Hepatocyte (in vitro differentiated cells): ENCODE results near the gene UBXN6. TPM values are rescaled to one million over a fixed set of nuclear protein-coding genes. Genes with fewer than 3 reads are reported as not detected.

Source experiments
- DNase-seq: peaks from one replicate; pipeline ENCODE4 v3.0.0-alpha.2; 2016; ENCODE audit warnings: low spot score
- H2AFZ ChIP-seq: fragments of 200-600 bp; sonication (generic); 2 replicates; pipeline ENCODE4 v1.6.0; 2016; ENCODE audit warnings: antibody characterized with exemption, mild to moderate bottlenecking
- H3K27ac ChIP-seq: fragments of 200-600 bp; sonication (generic); 2 replicates; pipeline ENCODE4 v1.5.1; 2016; ENCODE audit warnings: mild to moderate bottlenecking
- H3K27me3 ChIP-seq: fragments of 200-600 bp; sonication (generic); 2 replicates; pipeline ENCODE4 v1.6.1; 2016
- H3K36me3 ChIP-seq: fragments of 200-600 bp; sonication (generic); replicated peaks from 2 replicates; pipeline ENCODE4 v1.5.1; 2016; ENCODE audit warnings: low read depth; ENCODE audit not compliant: insufficient read depth
- H3K4me1 ChIP-seq: fragments of 200-600 bp; sonication (generic); 2 replicates; pipeline ENCODE4 v1.5.1; 2016; ENCODE audit warnings: mild to moderate bottlenecking, moderate library complexity; ENCODE audit not compliant: insufficient read depth
- H3K4me2 ChIP-seq: fragments of 200-600 bp; sonication (generic); 2 replicates; pipeline ENCODE4 v1.6.0; 2016
- H3K4me3 ChIP-seq: fragments of 200-600 bp; sonication (generic); 2 replicates; pipeline ENCODE4 v1.5.1; 2016; ENCODE audit warnings: mild to moderate bottlenecking
- H3K79me2 ChIP-seq: fragments of 200-600 bp; sonication (generic); 2 replicates; pipeline ENCODE4 v1.6.0; 2017; ENCODE audit warnings: mild to moderate bottlenecking
- H3K9me2 ChIP-seq: fragments of 200-600 bp; sonication (generic); replicated peaks from 2 replicates; pipeline ENCODE4 v1.6.0; 2017; ENCODE audit warnings: mild to moderate bottlenecking; ENCODE audit not compliant: insufficient read depth
- H3K9me3 ChIP-seq: fragments of 200-600 bp; sonication (generic); 2 replicates; pipeline ENCODE4 v1.5.1; 2016; ENCODE audit warnings: low read depth, mild to moderate bottlenecking
- H4K20me1 ChIP-seq: fragments of 200-600 bp; sonication (generic); 2 replicates; pipeline ENCODE4 v1.6.0; 2016; ENCODE audit warnings: mild to moderate bottlenecking; ENCODE audit not compliant: insufficient read depth, poor library complexity, severe bottlenecking
- EZH2 ChIP-seq: fragments of 200-600 bp; sonication (generic); IDR thresholded peaks from 2 replicates; pipeline ENCODE4 v1.6.1; 2016; ENCODE audit warnings: antibody characterized with exemption, mild to moderate bottlenecking, borderline replicate concordance
- EZH2phosphoT487 ChIP-seq: fragments of 200-600 bp; sonication (generic); IDR thresholded peaks from one replicate; pipeline ENCODE4 v1.6.1; 2018; ENCODE audit warnings: antibody characterized with exemption, mild to moderate bottlenecking, low read depth, moderate library complexity; ENCODE audit not compliant: unreplicated experiment, severe bottlenecking
- WGBS: methylation state at CpG from one replicate; pipeline ENCODE4 v1.1.6; 2016; ENCODE audit warnings: low lambda C conversion rate; ENCODE audit errors: missing lambda C conversion rate; 5-methylcytosine and 5-hydroxymethylcytosine counted together
- polyA plus RNA-seq: library from polyadenylated mRNA; unstranded; fragments of >200 nt; fragmentation: Nextera tagmentation; extraction: Ambion mirVana; gene quantifications from 2 replicates; pipeline ENCODE4 v1.2.1, GENCODE V29; 2016
- total RNA-seq: library from RNA; depleted of rRNA; stranded (reverse); fragments of >200 nt; gene quantifications from 2 replicates; pipeline ENCODE4 v1.2.3, GENCODE V29; 2014
- TF ChIP-seq, protein P1 (sequence below): fragments of 200-600 bp; sonication (generic); IDR thresholded peaks from 2 replicates; pipeline ENCODE4 v1.5.1; 2016; ENCODE audit warnings: antibody characterized with exemption, mild to moderate bottlenecking; ENCODE audit not compliant: poor library complexity

Gene UBXN6
- total and polyA plus RNA-seq, 2 experiments from 2014 or later = 36.8 to 88.6 TPM

DNA sequence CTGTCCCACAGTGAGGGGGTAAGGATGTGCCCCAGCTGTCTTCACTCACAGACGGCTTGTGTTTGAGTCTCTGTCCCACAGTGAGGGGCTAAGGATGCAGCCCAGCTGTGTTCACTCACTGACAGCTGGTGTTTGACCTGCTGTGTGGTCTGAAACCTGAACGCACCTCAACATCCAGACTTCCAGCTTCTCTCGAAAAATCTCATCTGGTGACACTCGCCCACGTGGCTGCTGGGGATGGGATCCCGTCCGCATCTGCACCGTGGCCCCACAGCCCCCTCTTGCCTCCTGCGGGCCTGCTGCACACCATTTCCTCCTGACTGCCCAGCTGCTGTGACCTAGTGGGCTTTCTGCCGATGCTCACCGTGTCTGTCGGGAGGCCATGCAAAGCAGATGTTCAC, 27.8 kb downstream of the UBXN6 start:
- Histone ChIP-seq H3K27me3 (no peaks in the 10 kb centered on the region), H3K36me3 (no peaks in the 10 kb centered on the region), H2AFZ (no peak overlapping the region), H3K4me1 (no peaks in the 10 kb centered on the region), H3K9me2 (no peaks in the 10 kb centered on the region), H3K4me3 (no peak overlapping the region), H3K27ac (no peak overlapping the region), H3K9me3 (no peaks in the 10 kb centered on the region), H3K79me2 (no peaks in the 10 kb centered on the region), H4K20me1 (no peaks in the 10 kb centered on the region), H3K4me2 (no peak overlapping the region)
- TF ChIP-seq EZH2 (no peak), EZH2phosphoT487 (no peak)
- TF ChIP-seq, protein P1, sequence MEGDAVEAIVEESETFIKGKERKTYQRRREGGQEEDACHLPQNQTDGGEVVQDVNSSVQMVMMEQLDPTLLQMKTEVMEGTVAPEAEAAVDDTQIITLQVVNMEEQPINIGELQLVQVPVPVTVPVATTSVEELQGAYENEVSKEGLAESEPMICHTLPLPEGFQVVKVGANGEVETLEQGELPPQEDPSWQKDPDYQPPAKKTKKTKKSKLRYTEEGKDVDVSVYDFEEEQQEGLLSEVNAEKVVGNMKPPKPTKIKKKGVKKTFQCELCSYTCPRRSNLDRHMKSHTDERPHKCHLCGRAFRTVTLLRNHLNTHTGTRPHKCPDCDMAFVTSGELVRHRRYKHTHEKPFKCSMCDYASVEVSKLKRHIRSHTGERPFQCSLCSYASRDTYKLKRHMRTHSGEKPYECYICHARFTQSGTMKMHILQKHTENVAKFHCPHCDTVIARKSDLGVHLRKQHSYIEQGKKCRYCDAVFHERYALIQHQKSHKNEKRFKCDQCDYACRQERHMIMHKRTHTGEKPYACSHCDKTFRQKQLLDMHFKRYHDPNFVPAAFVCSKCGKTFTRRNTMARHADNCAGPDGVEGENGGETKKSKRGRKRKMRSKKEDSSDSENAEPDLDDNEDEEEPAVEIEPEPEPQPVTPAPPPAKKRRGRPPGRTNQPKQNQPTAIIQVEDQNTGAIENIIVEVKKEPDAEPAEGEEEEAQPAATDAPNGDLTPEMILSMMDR = no peak
- DNase-seq = no peak
- 81% methylated on average over 12 of the region's 12 CpGs for WGBS

DNA sequence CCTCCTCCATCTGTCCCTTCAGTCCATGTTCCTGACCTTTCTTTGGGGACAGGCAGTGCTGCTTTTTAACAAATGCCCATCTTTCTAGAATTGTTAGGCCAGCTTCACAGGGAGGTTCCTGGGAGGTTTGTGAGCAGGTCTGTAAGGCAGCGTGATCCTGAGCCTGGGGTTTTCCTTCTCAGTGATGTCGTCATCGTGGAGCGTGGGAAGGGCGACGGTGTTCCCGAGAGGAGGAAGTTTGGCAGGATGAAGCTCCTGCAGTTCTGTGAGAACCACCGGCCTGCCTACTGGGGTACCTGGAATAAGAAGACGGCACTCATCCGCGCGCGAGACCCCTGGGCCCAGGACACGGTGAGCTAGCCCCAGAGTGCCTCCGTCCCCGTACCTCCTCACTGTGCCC, 28.3 kb downstream of the UBXN6 start:
- TF ChIP-seq, protein P1 = no peak
- TF ChIP-seq EZH2phosphoT487 (no peak), EZH2 (no peak)
- Histone ChIP-seq H3K4me1 (no peaks in the 10 kb centered on the region), H2AFZ (no peak overlapping the region), H3K79me2 (no peaks in the 10 kb centered on the region), H3K4me3 (no peak overlapping the region), H3K36me3 (no peaks in the 10 kb centered on the region), H4K20me1 (no peaks in the 10 kb centered on the region), H3K9me2 (no peaks in the 10 kb centered on the region), H3K9me3 (no peaks in the 10 kb centered on the region), H3K4me2 (no peak overlapping the region), H3K27me3 (no peaks in the 10 kb centered on the region), H3K27ac (no peak overlapping the region)
- WGBS = 96% methylated on average over 16 of the region's 16 CpGs
- DNase-seq = no peak

DNA sequence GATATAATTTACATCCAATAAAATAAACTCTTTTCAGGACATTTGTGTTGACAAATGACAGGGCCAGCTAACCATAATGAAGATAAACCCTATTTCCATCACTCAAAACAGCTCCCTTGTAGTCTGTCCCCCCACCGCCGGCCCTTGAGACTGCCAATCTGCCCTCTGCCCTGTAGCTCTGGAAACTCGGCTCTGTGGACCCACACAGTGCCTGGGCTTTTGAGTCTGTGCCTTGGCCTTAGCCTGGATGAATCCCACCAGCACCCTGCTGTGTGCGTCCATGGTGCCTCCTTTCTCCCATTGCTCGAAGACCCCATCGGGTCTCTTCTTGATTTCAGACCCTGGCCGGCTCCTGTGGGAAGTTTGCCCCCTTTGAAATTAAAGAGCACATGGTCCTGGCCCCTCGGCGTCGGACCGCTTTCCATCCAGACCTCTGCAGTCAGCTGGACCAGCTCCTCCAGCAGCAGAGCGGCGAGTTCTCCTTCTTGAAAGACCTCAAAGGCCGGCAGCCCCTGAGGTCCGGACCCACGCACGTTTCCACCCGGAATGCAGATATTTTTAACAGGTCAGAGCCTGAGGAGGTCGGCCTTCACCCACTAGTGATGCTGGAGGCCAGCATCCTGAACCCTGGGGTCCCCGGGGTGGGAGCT, 29.1 kb downstream of the UBXN6 start:
- TF ChIP-seq EZH2phosphoT487 (no peak), EZH2 (no peak)
- TF ChIP-seq, protein P1 = no peak
- Histone ChIP-seq H3K4me3 (no peak overlapping the region), H3K4me2 (no peak overlapping the region), H3K36me3 (no peaks in the 10 kb centered on the region), H3K27me3 (no peaks in the 10 kb centered on the region), H2AFZ (no peak overlapping the region), H3K9me3 (no peaks in the 10 kb centered on the region), H3K27ac (no peak overlapping the region), H3K9me2 (no peaks in the 10 kb centered on the region), H3K4me1 (no peaks in the 10 kb centered on the region), H4K20me1 (no peaks in the 10 kb centered on the region), H3K79me2 (no peaks in the 10 kb centered on the region)
- no peak for DNase-seq
- WGBS = 96% methylated on average over 20 of the region's 20 CpGs
